ENCODE measurements around the gene SEL1L.

The SEL1L gene

DNA sequence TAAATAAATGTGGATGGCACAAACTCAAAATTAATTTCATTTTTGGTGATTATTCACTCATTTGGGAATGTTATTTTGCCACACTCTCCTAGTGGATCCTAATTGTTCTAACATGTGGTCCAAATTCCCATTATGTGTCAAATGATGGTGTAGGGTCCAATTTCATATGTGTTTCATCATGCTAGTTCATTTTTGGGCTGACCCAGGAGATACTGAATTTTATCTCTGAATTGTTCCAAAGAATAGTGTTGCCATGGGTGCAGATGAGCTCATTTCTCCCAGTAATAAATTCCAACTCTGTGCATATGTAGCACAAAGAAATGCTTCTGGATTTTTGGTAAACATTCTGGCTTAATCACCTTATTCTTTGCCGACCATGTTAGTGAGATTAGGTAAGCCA, 23.5 kb upstream of the SEL1L start:
- no peak overlapping the region for H2AFZ ChIP-seq (ENCODE audit: low read length)
- no peaks in the 10 kb centered on the region for H3K4me1 ChIP-seq (ENCODE audit: insufficient read depth, low read length, severe bottlenecking)

DNA sequence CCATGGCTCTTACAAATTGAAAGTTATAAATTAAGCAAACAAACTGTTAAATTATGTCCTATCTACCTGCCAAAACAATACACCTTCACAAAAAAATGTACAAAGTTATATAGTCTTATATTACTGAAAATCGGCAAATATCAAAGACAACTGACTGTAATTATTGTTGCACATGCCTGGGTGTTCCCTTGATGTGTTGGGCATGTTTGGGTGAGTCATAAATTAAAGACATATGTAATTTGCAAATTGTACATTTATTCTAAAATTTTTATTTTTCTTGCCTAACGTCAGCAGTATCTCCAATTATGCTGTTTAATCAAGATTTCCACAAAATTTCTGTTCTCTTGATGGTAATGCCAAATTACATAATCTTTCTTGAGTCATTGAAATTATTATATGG, 22.0 kb upstream of the SEL1L start:
- no peak overlapping the region for H3K9ac ChIP-seq (ENCODE audit: low read length)
- no peaks in the 10 kb centered on the region for H3F3A ChIP-seq (ENCODE audit: insufficient read depth, low read length)
- no peak overlapping the region for H3K4me3 ChIP-seq (ENCODE audit: low read depth, low read length, poor library complexity, severe bottlenecking)
- no peaks in the 10 kb centered on the region for H3K27me3 ChIP-seq (ENCODE audit: insufficient read depth, low read length)
- no peaks in the 10 kb centered on the region for H3K9me3 ChIP-seq (ENCODE audit: low read length)
- no peaks in the 10 kb centered on the region for H4K20me1 ChIP-seq (ENCODE audit: insufficient read depth, low read length)
- H3K27ac ChIP-seq (ENCODE audit: low read depth, low read length, poor library complexity, severe bottlenecking) = no peak overlapping the region
- TF ChIP-seq EZH2 (IDR thresholded peaks at IDR 0.05; ENCODE audit: borderline replicate concordance, low read length) = no peak
- TF ChIP-seq, protein P1, sequence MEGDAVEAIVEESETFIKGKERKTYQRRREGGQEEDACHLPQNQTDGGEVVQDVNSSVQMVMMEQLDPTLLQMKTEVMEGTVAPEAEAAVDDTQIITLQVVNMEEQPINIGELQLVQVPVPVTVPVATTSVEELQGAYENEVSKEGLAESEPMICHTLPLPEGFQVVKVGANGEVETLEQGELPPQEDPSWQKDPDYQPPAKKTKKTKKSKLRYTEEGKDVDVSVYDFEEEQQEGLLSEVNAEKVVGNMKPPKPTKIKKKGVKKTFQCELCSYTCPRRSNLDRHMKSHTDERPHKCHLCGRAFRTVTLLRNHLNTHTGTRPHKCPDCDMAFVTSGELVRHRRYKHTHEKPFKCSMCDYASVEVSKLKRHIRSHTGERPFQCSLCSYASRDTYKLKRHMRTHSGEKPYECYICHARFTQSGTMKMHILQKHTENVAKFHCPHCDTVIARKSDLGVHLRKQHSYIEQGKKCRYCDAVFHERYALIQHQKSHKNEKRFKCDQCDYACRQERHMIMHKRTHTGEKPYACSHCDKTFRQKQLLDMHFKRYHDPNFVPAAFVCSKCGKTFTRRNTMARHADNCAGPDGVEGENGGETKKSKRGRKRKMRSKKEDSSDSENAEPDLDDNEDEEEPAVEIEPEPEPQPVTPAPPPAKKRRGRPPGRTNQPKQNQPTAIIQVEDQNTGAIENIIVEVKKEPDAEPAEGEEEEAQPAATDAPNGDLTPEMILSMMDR (IDR thresholded peaks at IDR 0.05; ENCODE audit: low read length) = no peak
- H3K4me2 ChIP-seq (ENCODE audit: low read length) = no peak overlapping the region
- no peaks in the 10 kb centered on the region for H3K9me2 ChIP-seq (ENCODE audit: low read depth, low read length)
- H3K79me2 ChIP-seq (ENCODE audit: insufficient read depth, low read length) = no peaks in the 10 kb centered on the region
- no peaks in the 10 kb centered on the region for H3K36me3 ChIP-seq (ENCODE audit: insufficient read depth, low read length)
- no peaks in the 10 kb centered on the region for H3K4me1 ChIP-seq (ENCODE audit: insufficient read depth, low read length, severe bottlenecking)
- H2AFZ ChIP-seq (ENCODE audit: low read length) = no peak overlapping the region

More for the DNA sequence above, 23.5 kb upstream of the SEL1L start:
- Histone ChIP-seq H3K4me2 (ENCODE audit: low read length) (no peak overlapping the region), H3K9me3 (ENCODE audit: low read length) (no peaks in the 10 kb centered on the region), H3K27me3 (ENCODE audit: insufficient read depth, low read length) (no peaks in the 10 kb centered on the region), H3K36me3 (ENCODE audit: insufficient read depth, low read length) (no peaks in the 10 kb centered on the region), H3K9me2 (ENCODE audit: low read depth, low read length) (no peaks in the 10 kb centered on the region), H4K20me1 (ENCODE audit: insufficient read depth, low read length) (no peaks in the 10 kb centered on the region), H3F3A (ENCODE audit: insufficient read depth, low read length) (no peaks in the 10 kb centered on the region), H3K4me3 (ENCODE audit: low read depth, low read length, poor library complexity, severe bottlenecking) (no peak overlapping the region), H3K79me2 (ENCODE audit: insufficient read depth, low read length) (no peaks in the 10 kb centered on the region), H3K9ac (ENCODE audit: low read length) (no peak overlapping the region), H3K27ac (ENCODE audit: low read depth, low read length, poor library complexity, severe bottlenecking) (no peak overlapping the region)
- TF ChIP-seq, protein P1 (IDR thresholded peaks at IDR 0.05; ENCODE audit: low read length) = no peak
- no peak for TF ChIP-seq EZH2 (IDR thresholded peaks at IDR 0.05; ENCODE audit: borderline replicate concordance, low read length)

DNA sequence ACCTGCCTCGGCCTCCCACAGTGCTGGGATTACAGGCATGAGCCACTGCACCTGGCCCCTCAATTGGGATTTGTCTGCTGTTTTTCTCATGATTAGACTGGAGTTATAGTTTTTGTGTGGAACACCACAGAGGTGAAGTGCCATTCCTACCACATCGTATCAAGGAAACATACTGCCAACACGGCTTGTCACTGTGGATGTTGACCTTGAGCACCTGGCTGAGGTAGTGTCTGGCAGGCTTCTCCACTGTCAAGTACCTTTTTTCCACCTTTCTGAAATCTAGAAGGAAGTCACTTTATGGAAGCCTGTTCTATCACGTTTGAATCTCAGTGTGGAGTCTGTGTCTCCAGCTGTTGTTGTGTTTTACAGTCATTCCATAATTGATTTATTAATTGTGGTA, 21.4 kb upstream of the SEL1L start:
- Histone ChIP-seq H4K20me1 (ENCODE audit: insufficient read depth, low read length) (no peaks in the 10 kb centered on the region), H3K36me3 (ENCODE audit: insufficient read depth, low read length) (no peaks in the 10 kb centered on the region), H3K27me3 (ENCODE audit: insufficient read depth, low read length) (no peaks in the 10 kb centered on the region), H3K9me2 (ENCODE audit: low read depth, low read length) (no peaks in the 10 kb centered on the region), H3K79me2 (ENCODE audit: insufficient read depth, low read length) (no peaks in the 10 kb centered on the region), H2AFZ (ENCODE audit: low read length) (no peak overlapping the region), H3K4me1 (ENCODE audit: insufficient read depth, low read length, severe bottlenecking) (no peaks in the 10 kb centered on the region), H3K4me3 (ENCODE audit: low read depth, low read length, poor library complexity, severe bottlenecking) (no peak overlapping the region), H3K4me2 (ENCODE audit: low read length) (no peak overlapping the region), H3K9me3 (ENCODE audit: low read length) (no peaks in the 10 kb centered on the region), H3K9ac (ENCODE audit: low read length) (no peak overlapping the region), H3K27ac (ENCODE audit: low read depth, low read length, poor library complexity, severe bottlenecking) (no peak overlapping the region), H3F3A (ENCODE audit: insufficient read depth, low read length) (no peaks in the 10 kb centered on the region)
- TF ChIP-seq EZH2 (IDR thresholded peaks at IDR 0.05; ENCODE audit: borderline replicate concordance, low read length) = no peak
- TF ChIP-seq, protein P1 (IDR thresholded peaks at IDR 0.05; ENCODE audit: low read length) = no peak

All from OCI-LY1 (cell line).